Mesodermal cell (in vitro differentiated cells): Measurements from ENCODE around the gene LIMCH1.

Experiments
- H3K27ac ChIP-seq: 2 replicates; pipeline ENCODE4 v1.7.0; 2013; ENCODE audit warnings: mild to moderate bottlenecking, low read depth, low read length, moderate library complexity; ENCODE audit not compliant: severe bottlenecking
- H3K36me3 ChIP-seq: 2 replicates; pipeline ENCODE4 v1.7.1; 2013; ENCODE audit warnings: mild to moderate bottlenecking, low read length, moderate library complexity; ENCODE audit not compliant: control insufficient read depth, insufficient read depth
- H3K4me1 ChIP-seq: one replicate; pipeline ENCODE4 v1.7.1; 2013; ENCODE audit warnings: mild to moderate bottlenecking, low read length; ENCODE audit not compliant: insufficient read depth, control insufficient read depth, poor library complexity, severe bottlenecking
- H3K4me3 ChIP-seq: 2 replicates; pipeline ENCODE4 v1.7.0; 2013; ENCODE audit warnings: low read length, control low read depth, mild to moderate bottlenecking; ENCODE audit not compliant: insufficient read depth, poor library complexity, severe bottlenecking; ENCODE audit errors: extremely low read depth
- H3K9me3 ChIP-seq: 2 replicates; pipeline ENCODE4 v1.7.1; 2013; ENCODE audit warnings: mild to moderate bottlenecking, low read length, moderate library complexity; ENCODE audit not compliant: control insufficient read depth
- WGBS, 2 experiments: methylation state at CpG; one replicate each; pipeline ENCODE4 v1.1.5; 2013; ENCODE audit warnings: missing lambda C conversion rate in 2 of 2; ENCODE audit not compliant: insufficient coverage in 2 of 2; 5-methylcytosine and 5-hydroxymethylcytosine counted together

The LIMCH1 gene

GRCh38 chr4:41510179-41510578, 27.8 kb upstream of the LIMCH1 start:
- Histone ChIP-seq H3K9me3 (no peaks in the 10 kb centered on the region), H3K4me3 (no peak overlapping the region), H3K4me1 (peaks cover 14% of the 10 kb centered on the region), H3K36me3 (no peaks in the 10 kb centered on the region), H3K27ac (no peak overlapping the region)
- 100% methylated on average over 1 of the region's 1 CpG; no CpG with 5 or more reads in 1 of the 2 experiments for WGBS, 2 experiments

GRCh38 chr4:41512136-41512535, 25.8 kb upstream of the LIMCH1 start:
- Histone ChIP-seq H3K4me1 (peaks cover 2% of the 10 kb centered on the region), H3K4me3 (no peak overlapping the region), H3K27ac (no peak overlapping the region), H3K9me3 (no peaks in the 10 kb centered on the region), H3K36me3 (no peaks in the 10 kb centered on the region)
- WGBS, 2 experiments = no CpG with 5 or more reads among the region's 1 CpG

- no peak overlapping the region for H3K27ac ChIP-seq
- H3K4me3 ChIP-seq = no peak overlapping the region
- no peaks in the 10 kb centered on the region for H3K4me1 ChIP-seq
- H3K36me3 ChIP-seq = no peaks in the 10 kb centered on the region
- no peaks in the 10 kb centered on the region for H3K9me3 ChIP-seq
Measured at GRCh38 chr4:41512596-41512995, 25.4 kb upstream of the LIMCH1 start.

- Histone ChIP-seq H3K4me1 (no peaks in the 10 kb centered on the region), H3K4me3 (no peak overlapping the region), H3K9me3 (no peaks in the 10 kb centered on the region), H3K27ac (no peak overlapping the region), H3K36me3 (no peaks in the 10 kb centered on the region)
- WGBS, 2 experiments = 90 to 100% methylated on average over 1 of the region's 1 CpG
Measured at GRCh38 chr4:41514169-41514568, 23.8 kb upstream of the LIMCH1 start.

GRCh38 chr4:41514766-41515481, 23.0 kb upstream of the LIMCH1 start:
- no peaks in the 10 kb centered on the region for H3K9me3 ChIP-seq
- H3K4me1 ChIP-seq = no peaks in the 10 kb centered on the region
- H3K4me3 ChIP-seq = no peak overlapping the region
- no peaks in the 10 kb centered on the region for H3K36me3 ChIP-seq
- 88 to 92% methylated on average over 9 to 11 of the region's 14 CpGs for WGBS, 2 experiments
- no peak overlapping the region for H3K27ac ChIP-seq

GRCh38 chr4:41517121-41517520, 20.8 kb upstream of the LIMCH1 start:
- Histone ChIP-seq H3K9me3 (no peaks in the 10 kb centered on the region), H3K4me1 (no peaks in the 10 kb centered on the region), H3K4me3 (no peak overlapping the region), H3K36me3 (no peaks in the 10 kb centered on the region), H3K27ac (no peak overlapping the region)
- WGBS, 2 experiments = 80 to 89% methylated on average over 1 of the region's 4 CpGs

GRCh38 chr4:41517747-41518146, 20.2 kb upstream of the LIMCH1 start:
- no peak overlapping the region for H3K27ac ChIP-seq
- 83% methylated on average over 1 of the region's 1 CpG; no CpG with 5 or more reads in 1 of the 2 experiments for WGBS, 2 experiments
- H3K36me3 ChIP-seq = no peaks in the 10 kb centered on the region
- no peaks in the 10 kb centered on the region for H3K9me3 ChIP-seq
- no peak overlapping the region for H3K4me3 ChIP-seq
- no peaks in the 10 kb centered on the region for H3K4me1 ChIP-seq

GRCh38 chr4:41524425-41524824, 13.5 kb upstream of the LIMCH1 start:
- Histone ChIP-seq H3K4me3 (no peak overlapping the region), H3K27ac (peak overlapping the region; percentile 63)
- WGBS, 2 experiments = 68 to 69% methylated on average over 2 of the region's 4 CpGs

GRCh38 chr4:41525129-41525528, 12.8 kb upstream of the LIMCH1 start:
- no peaks in the 10 kb centered on the region for H3K9me3 ChIP-seq
- H3K4me1 ChIP-seq = peaks cover 8% of the 10 kb centered on the region
- H3K27ac ChIP-seq = peak overlapping the region; percentile 63
- H3K4me3 ChIP-seq = no peak overlapping the region
- H3K36me3 ChIP-seq = no peaks in the 10 kb centered on the region
- 56 to 67% methylated on average over 9 to 11 of the region's 11 CpGs for WGBS, 2 experiments

More at GRCh38 chr4:41524425-41524824, 13.5 kb upstream of the LIMCH1 start:
- no peaks in the 10 kb centered on the region for H3K9me3 ChIP-seq
- peaks cover 8% of the 10 kb centered on the region for H3K4me1 ChIP-seq
- no peaks in the 10 kb centered on the region for H3K36me3 ChIP-seq

- Histone ChIP-seq H3K9me3 (no peaks in the 10 kb centered on the region), H3K36me3 (no peaks in the 10 kb centered on the region), H3K27ac (no peak overlapping the region), H3K4me1 (peaks cover 12% of the 10 kb centered on the region), H3K4me3 (no peak overlapping the region)
- 94 to 100% methylated on average over 2 of the region's 2 CpGs for WGBS, 2 experiments
Measured at GRCh38 chr4:41526628-41527027, 11.3 kb upstream of the LIMCH1 start.

- Histone ChIP-seq H3K4me3 (no peak overlapping the region), H3K36me3 (no peaks in the 10 kb centered on the region), H3K27ac (no peak overlapping the region), H3K4me1 (peaks cover 24% of the 10 kb centered on the region), H3K9me3 (no peaks in the 10 kb centered on the region)
- WGBS, 2 experiments = 77 to 92% methylated on average over 5 of the region's 6 CpGs
Measured at GRCh38 chr4:41528512-41529205, 9.3 kb upstream of the LIMCH1 start.
